ENCODE measurements around the gene ZFAND3.
A peak's percentile ranks its signal among the peaks of the same experiment; 100 is the strongest.

The ZFAND3 gene

DNA sequence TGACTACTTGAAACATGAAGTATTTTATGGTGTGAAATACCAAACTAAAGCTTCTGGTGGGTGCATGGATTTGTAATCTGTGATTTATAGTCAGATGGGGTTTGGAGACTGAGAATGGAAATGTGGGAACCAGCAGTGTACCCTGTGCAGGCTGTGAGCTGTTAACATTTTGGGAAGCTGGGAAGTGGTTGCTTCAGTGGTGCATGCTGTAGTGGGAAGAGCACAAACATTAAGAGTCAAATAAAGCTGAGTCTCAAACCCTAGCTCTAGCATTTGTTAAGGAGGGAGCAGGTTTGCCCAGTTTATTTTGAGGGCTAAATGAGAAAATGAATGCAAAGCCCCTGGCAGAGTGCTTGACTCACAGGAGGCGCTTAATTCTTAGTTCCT lies 235.7 kb downstream of the ZFAND3 start:
- no peak for DNase-seq

- no peak for DNase-seq
Observed at GRCh38 chr6:38056361-38056760, 236.8 kb downstream of the ZFAND3 start.

DNA sequence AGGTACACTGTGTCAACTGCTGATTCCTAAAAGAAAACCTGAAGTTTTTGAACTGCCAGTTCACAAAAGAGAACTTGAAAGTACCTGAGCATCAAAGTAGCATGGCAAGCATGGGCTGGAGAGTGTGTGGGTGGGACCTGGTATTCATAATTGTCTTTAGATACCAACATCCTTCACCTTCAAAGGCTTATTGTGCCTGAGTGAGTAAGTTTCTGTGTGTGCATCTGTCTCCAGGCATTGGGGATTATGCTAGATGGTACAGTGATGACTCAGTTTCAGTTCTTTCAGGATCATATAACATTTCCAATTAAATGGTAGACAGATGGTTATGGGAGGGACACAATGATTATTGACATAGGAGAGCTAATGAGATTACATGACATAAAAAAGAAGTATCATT lies 238.5 kb downstream of the ZFAND3 start:
- peak in 1 of 2 experiments; percentile 23 for DNase-seq

- DNase-seq, result no peak
Observed at GRCh38 chr6:38062066-38062465, 242.5 kb downstream of the ZFAND3 start.

DNA sequence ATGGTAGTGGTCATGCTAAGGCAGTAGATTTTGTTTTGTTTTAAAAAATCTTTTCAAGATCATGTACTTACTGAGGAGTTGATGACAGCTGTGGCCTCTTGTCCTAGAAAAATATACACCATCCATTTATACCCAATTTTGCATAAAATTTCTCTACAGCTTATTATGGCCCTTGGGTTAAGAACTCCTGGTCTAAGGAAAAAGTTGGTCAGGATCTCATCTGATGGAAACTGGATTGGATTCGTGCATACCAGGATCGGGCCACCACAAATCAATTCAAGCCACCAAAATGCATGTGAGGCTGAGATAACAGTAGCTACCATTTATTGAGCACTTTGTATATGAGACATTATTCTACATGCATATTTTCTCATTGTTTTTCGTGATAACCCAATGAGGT lies 244.4 kb downstream of the ZFAND3 start:
- DNase-seq, result no peak

- DNase-seq, result no peak
Observed at GRCh38 chr6:38064431-38064830, 244.9 kb downstream of the ZFAND3 start.

- no peak for DNase-seq
Observed at GRCh38 chr6:38065734-38066305, 246.3 kb downstream of the ZFAND3 start.

- DNase-seq, result no peak
Observed at GRCh38 chr6:38067263-38067980, 247.9 kb downstream of the ZFAND3 start.

GRCh38 chr6:38068854-38069590 lies 249.5 kb downstream of the ZFAND3 start:
- DNase-seq, result peak in 1 of 2 experiments; percentile 36

GRCh38 chr6:38077488-38078030 lies 258.0 kb downstream of the ZFAND3 start:
- no peak for DNase-seq

- DNase-seq, result no peak
Observed at GRCh38 chr6:38078671-38079070, 259.1 kb downstream of the ZFAND3 start.

DNA sequence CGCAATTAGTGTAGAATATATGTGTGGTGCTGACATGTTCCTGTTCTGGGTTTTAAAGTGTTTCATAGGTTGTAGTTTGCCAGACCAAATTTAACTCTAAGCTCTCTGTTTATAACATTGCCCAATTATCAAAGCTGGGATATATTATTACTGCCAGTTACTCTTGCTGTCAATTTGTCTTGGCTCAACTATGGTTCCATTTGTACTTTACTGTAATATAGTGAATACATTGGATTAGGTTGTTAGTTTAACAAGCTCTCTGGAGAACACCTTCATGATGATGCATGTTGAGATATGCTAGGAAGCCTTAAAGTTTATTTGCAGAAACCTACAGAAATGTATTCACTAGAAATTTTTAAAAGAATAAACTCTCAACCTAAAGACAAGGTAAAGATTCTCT lies 259.6 kb downstream of the ZFAND3 start:
- no peak for DNase-seq

GRCh38 chr6:38079537-38079936 lies 260.0 kb downstream of the ZFAND3 start:
- DNase-seq, result no peak

GRCh38 chr6:38080360-38080759 lies 260.8 kb downstream of the ZFAND3 start:
- DNase-seq, result no peak

GRCh38 chr6:38080889-38081288 lies 261.4 kb downstream of the ZFAND3 start:
- peak in 1 of 2 experiments; percentile 17 for DNase-seq

- DNase-seq, result no peak
Observed at GRCh38 chr6:38085031-38085430, 265.5 kb downstream of the ZFAND3 start.

DNA sequence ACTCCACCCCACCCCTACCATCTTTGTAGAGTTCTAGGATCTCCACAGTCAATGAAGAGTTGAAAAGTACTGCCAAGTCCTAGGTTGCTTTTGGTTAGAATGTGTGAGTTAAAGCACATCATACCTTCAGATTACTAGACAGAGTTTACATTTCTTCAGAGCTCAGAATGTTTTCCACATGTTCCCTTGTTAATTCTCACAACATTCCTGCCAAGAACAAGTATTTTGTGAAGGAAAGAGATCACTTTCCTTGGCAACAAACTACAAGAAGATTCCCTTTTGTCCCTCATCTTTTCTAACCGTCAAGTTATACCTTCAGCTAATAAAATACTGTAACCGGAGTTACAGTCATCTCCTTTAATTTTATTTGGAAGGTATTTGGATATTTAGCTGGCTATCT lies 266.8 kb downstream of the ZFAND3 start:
- no peak for DNase-seq

DNA sequence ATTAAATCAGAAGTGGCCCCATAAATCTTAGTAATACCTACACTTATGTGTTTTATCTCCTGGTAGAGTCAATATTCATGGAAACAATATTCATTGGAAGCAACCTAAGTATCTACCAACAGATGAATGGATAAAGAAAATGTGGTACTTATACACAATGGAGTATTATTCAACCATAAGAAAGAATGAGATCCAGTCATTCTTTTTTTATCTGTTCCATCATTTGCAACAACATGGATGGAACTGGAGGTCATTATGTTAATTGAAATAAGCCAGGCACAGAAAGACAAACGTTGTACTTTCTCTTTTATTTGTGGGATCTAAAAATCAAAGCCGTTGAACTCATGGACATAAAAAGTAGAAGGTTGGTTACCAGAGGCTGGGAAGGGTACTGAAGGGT lies 268.5 kb downstream of the ZFAND3 start:
- no peak for DNase-seq

- DNase-seq, result no peak
Observed at GRCh38 chr6:38088829-38089228, 269.3 kb downstream of the ZFAND3 start.

DNA sequence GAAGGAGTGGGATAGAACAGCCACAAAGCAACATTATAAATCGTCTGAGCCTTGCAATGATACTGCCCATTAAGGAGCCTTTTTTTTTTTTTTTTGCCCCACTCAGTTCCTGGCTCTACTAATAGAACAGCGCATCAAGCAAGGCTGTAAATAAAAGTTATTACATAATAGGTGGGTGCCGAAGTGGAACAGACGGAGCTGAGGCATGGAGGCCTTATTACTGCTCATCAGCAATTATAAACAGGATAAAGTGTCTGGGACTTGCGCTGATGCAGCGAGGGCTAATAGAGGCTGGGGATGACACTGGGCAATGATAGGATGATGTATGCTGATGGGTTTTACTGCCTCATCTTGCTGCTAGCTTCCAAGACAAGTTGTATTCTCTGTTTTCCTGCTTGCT lies 272.1 kb downstream of the ZFAND3 start:
- peak in 1 of 2 experiments; percentile 13 for DNase-seq

DNA sequence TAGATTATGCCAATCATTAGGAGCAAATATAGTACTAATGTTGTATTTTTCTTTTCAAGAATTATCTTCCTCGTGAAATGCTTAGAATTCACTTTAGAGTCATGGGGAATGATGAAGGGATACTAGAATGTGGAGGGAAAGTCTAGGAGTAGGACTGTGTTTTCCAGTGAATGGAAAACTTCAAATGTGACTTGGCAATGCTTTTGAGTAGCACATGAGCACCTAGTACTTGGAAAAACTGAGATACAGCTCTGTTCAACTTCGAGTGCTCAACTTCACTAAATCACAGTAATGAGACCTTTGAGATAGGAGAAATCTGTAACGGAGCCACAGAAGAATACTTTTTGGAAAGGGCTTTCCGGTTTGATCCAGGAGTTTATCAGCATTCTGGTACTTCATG lies 272.9 kb downstream of the ZFAND3 start:
- no peak for DNase-seq

DNA sequence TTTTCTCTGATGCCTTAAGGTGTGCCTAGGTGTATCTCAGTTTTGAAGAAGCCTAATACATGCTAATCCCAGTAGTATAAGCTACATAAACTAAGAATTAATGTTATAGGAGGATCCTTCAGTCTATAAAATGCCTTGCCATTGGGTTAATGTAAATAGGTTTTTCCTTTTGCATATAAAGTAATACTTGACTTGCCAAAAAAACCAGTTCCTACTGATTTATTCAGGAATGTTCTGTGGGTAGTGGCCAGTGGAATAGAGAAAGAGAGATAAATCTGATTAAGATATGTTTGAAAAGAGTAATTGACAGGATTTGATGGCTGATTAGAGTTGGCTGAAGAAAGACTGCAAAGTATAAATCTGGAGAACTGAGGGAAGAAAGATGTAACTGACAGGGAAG lies 273.4 kb downstream of the ZFAND3 start:
- DNase-seq, result no peak

DNA sequence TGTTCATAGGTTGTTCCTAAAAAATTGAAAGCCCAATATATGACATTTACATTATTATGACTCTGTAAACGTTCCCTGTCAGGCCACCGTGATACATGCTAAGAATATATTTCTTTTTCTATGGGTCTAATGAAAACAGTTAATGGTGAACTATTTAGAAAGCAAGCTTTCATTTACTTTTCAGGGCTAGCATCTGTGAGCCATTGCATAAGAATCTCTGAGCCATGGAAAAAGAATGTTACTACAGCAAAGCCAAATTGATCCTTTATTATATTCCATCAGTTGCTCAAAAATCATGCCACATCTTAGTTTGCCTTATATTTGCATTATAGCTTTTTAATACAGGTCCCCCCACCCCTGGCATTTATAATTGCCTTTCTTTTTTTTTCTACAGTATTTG lies 275.5 kb downstream of the ZFAND3 start:
- DNase-seq, result no peak

- DNase-seq, result no peak
Observed at GRCh38 chr6:38099221-38099620, 279.7 kb downstream of the ZFAND3 start.

All from NCI-H2081 (cell line).